WTC11 (cell line): ENCODE results near the gene MYO18B.

Source experiments
- FOXP1 ChIP-seq: sonication (generic); formaldehyde crosslinking; IDR thresholded peaks from 2 replicates; pipeline ENCODE4 v1.8.0; 2022; ENCODE audit warnings: missing genetic modification reagents, mild to moderate bottlenecking, moderate library complexity, borderline replicate concordance
- GRHL2 ChIP-seq: fragments of 250-450 bp; sonication (Bioruptor Pico); IDR thresholded peaks from 2 replicates; pipeline ENCODE4 v1.8.0; 2022; ENCODE audit warnings: mild to moderate bottlenecking, moderate library complexity; ENCODE audit not compliant: insufficient replicate concordance, severe bottlenecking
- KAT7 ChIP-seq: sonication (generic); formaldehyde crosslinking; IDR thresholded peaks from 2 replicates; pipeline ENCODE4 v1.8.1; 2023; ENCODE audit warnings: missing genetic modification reagents, mild to moderate bottlenecking, borderline replicate concordance
- MYBL2 ChIP-seq: sonication (generic); formaldehyde crosslinking; IDR thresholded peaks from 2 replicates; pipeline ENCODE4 v1.8.1; 2023; ENCODE audit warnings: mild to moderate bottlenecking, moderate library complexity, missing genetic modification reagents
- NFE2L1 ChIP-seq: sonication (generic); formaldehyde crosslinking; IDR thresholded peaks from 2 replicates; pipeline ENCODE4 v1.8.1; 2023; ENCODE audit warnings: missing genetic modification reagents
- TEAD4 ChIP-seq: sonication (generic); formaldehyde crosslinking; IDR thresholded peaks from 2 replicates; pipeline ENCODE4 v1.8.0; 2022; ENCODE audit warnings: mild to moderate bottlenecking, missing genetic modification reagents
- TF ChIP-seq, protein P1 (sequence below): fragments of 200-600 bp; IDR thresholded peaks from 2 replicates; pipeline ENCODE4 v1.8.0; 2022; ENCODE audit warnings: antibody characterized with exemption
- TF ChIP-seq, protein P2 (sequence below): sonication (generic); formaldehyde crosslinking; IDR thresholded peaks from 2 replicates; pipeline ENCODE4 v1.8.1; 2023; ENCODE audit warnings: mild to moderate bottlenecking, missing genetic modification reagents, borderline replicate concordance
- TF ChIP-seq, protein P3 (sequence below): sonication (generic); formaldehyde crosslinking; IDR thresholded peaks from 2 replicates; pipeline ENCODE4 v1.8.1; 2023; ENCODE audit warnings: mild to moderate bottlenecking, missing genetic modification reagents
- TF ChIP-seq, protein P4 (sequence below): fragments of 250-450 bp; sonication (Bioruptor Pico); IDR thresholded peaks from 2 replicates; pipeline ENCODE4 v2.1.2; 2022; ENCODE audit warnings: mild to moderate bottlenecking, moderate library complexity

DNA sequence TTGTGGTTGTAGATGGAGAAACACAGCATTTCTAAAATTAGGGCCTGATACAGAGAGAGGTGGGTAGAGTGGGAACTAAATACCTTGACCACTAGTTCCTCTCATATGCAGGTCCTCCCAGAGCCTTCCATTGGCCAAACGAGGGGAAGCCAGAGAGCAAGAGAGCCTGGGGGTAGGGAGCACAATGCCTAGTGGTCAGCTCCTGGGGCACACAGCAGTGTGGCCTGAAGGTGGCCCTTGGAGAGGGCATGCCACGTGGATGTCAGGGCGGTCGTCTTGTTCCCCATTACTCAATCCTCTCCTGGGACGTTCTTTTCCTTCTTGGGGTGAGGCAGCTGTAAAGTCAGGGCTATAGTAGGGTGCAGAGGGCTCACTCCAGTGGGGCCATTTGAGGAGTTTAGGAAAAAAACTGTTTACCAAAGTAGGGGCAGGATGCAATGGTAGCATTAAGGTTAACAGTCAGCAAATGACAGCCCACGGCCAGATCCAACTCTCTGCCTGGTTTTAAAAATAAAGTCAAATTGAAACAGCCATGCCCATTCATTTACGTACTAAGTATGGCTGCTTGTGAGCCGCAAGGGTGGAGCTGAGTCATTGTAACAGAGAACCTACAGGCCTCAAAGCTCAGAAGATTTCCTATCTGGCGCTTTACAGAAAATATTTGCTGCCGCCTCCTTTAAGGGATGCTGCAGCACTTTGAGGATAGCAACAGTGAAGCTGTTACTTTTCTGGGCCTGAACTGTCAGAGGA is 7.6 kb downstream of the MYO18B start:
- TF ChIP-seq, protein P1, sequence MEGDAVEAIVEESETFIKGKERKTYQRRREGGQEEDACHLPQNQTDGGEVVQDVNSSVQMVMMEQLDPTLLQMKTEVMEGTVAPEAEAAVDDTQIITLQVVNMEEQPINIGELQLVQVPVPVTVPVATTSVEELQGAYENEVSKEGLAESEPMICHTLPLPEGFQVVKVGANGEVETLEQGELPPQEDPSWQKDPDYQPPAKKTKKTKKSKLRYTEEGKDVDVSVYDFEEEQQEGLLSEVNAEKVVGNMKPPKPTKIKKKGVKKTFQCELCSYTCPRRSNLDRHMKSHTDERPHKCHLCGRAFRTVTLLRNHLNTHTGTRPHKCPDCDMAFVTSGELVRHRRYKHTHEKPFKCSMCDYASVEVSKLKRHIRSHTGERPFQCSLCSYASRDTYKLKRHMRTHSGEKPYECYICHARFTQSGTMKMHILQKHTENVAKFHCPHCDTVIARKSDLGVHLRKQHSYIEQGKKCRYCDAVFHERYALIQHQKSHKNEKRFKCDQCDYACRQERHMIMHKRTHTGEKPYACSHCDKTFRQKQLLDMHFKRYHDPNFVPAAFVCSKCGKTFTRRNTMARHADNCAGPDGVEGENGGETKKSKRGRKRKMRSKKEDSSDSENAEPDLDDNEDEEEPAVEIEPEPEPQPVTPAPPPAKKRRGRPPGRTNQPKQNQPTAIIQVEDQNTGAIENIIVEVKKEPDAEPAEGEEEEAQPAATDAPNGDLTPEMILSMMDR = no peak
- TF ChIP-seq, protein P2, sequence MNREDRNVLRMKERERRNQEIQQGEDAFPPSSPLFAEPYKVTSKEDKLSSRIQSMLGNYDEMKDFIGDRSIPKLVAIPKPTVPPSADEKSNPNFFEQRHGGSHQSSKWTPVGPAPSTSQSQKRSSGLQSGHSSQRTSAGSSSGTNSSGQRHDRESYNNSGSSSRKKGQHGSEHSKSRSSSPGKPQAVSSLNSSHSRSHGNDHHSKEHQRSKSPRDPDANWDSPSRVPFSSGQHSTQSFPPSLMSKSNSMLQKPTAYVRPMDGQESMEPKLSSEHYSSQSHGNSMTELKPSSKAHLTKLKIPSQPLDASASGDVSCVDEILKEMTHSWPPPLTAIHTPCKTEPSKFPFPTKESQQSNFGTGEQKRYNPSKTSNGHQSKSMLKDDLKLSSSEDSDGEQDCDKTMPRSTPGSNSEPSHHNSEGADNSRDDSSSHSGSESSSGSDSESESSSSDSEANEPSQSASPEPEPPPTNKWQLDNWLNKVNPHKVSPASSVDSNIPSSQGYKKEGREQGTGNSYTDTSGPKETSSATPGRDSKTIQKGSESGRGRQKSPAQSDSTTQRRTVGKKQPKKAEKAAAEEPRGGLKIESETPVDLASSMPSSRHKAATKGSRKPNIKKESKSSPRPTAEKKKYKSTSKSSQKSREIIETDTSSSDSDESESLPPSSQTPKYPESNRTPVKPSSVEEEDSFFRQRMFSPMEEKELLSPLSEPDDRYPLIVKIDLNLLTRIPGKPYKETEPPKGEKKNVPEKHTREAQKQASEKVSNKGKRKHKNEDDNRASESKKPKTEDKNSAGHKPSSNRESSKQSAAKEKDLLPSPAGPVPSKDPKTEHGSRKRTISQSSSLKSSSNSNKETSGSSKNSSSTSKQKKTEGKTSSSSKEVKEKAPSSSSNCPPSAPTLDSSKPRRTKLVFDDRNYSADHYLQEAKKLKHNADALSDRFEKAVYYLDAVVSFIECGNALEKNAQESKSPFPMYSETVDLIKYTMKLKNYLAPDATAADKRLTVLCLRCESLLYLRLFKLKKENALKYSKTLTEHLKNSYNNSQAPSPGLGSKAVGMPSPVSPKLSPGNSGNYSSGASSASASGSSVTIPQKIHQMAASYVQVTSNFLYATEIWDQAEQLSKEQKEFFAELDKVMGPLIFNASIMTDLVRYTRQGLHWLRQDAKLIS (CRISPR knock-in tag) = no peak
- TF ChIP-seq GRHL2 (CRISPR knock-in tag) (no peak), TEAD4 (CRISPR knock-in tag) (no peak), FOXP1 (no peak), MYBL2 (no peak), KAT7 (no peak), NFE2L1 (CRISPR knock-in tag) (no peak)
- TF ChIP-seq, protein P3, sequence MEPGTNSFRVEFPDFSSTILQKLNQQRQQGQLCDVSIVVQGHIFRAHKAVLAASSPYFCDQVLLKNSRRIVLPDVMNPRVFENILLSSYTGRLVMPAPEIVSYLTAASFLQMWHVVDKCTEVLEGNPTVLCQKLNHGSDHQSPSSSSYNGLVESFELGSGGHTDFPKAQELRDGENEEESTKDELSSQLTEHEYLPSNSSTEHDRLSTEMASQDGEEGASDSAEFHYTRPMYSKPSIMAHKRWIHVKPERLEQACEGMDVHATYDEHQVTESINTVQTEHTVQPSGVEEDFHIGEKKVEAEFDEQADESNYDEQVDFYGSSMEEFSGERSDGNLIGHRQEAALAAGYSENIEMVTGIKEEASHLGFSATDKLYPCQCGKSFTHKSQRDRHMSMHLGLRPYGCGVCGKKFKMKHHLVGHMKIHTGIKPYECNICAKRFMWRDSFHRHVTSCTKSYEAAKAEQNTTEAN (CRISPR knock-in tag) = no peak
- TF ChIP-seq, protein P4, sequence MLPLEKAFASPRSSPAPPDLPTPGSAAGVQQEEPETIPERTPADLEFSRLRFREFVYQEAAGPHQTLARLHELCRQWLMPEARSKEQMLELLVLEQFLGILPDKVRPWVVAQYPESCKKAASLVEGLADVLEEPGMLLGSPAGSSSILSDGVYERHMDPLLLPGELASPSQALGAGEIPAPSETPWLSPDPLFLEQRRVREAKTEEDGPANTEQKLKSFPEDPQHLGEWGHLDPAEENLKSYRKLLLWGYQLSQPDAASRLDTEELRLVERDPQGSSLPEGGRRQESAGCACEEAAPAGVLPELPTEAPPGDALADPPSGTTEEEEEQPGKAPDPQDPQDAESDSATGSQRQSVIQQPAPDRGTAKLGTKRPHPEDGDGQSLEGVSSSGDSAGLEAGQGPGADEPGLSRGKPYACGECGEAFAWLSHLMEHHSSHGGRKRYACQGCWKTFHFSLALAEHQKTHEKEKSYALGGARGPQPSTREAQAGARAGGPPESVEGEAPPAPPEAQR (CRISPR knock-in tag) = no peak
